Measurements from ENCODE around the gene KLC3. TPM values are rescaled to one million over a fixed set of nuclear protein-coding genes. Genes with fewer than 3 reads are reported as not detected.

KLC3 gene
- polyA plus RNA-seq, 3 donors = 2.1 to 3.0 (median 2.3) TPM

GRCh38 chr19:45347570-45348366 lies 7.2 kb downstream of the KLC3 start:
- DNase-seq = no peak

- DNase-seq = no peak
Observed at GRCh38 chr19:45348367-45349125, 8.0 kb downstream of the KLC3 start.

- no peak for DNase-seq
Observed at GRCh38 chr19:45349126-45349415, 8.5 kb downstream of the KLC3 start.

GRCh38 chr19:45349430-45349941 lies 8.9 kb downstream of the KLC3 start:
- DNase-seq = no peak

- no peak for DNase-seq
Observed at GRCh38 chr19:45350477-45351058, 10.0 kb downstream of the KLC3 start.

GRCh38 chr19:45351401-45351952 lies 10.9 kb downstream of the KLC3 start:
- no peak for DNase-seq

GRCh38 chr19:45352062-45352461 lies 11.5 kb downstream of the KLC3 start:
- no peak for DNase-seq

- no peak for DNase-seq
Observed at GRCh38 chr19:45352471-45352870, 11.9 kb downstream of the KLC3 start.

- DNase-seq = no peak
Observed at GRCh38 chr19:45352914-45353796, 12.6 kb downstream of the KLC3 start.

- DNase-seq = no peak
Observed at GRCh38 chr19:45354241-45354842, 13.8 kb downstream of the KLC3 start.

GRCh38 chr19:45355402-45355801 lies 14.9 kb downstream of the KLC3 start:
- no peak for DNase-seq

GRCh38 chr19:45355910-45356309 lies 15.4 kb downstream of the KLC3 start:
- no peak for DNase-seq

GRCh38 chr19:45356760-45357444 lies 16.4 kb downstream of the KLC3 start:
- no peak for DNase-seq

GRCh38 chr19:45357445-45357783 lies 16.9 kb downstream of the KLC3 start:
- DNase-seq = no peak

- DNase-seq = no peak
Observed at GRCh38 chr19:45358213-45358792, 17.8 kb downstream of the KLC3 start.

GRCh38 chr19:45361608-45362007 lies 21.1 kb downstream of the KLC3 start:
- DNase-seq = no peak

- DNase-seq = no peak
Observed at GRCh38 chr19:45362291-45362690, 21.7 kb downstream of the KLC3 start.

- no peak for DNase-seq
Observed at GRCh38 chr19:45363861-45364459, 23.4 kb downstream of the KLC3 start.

- DNase-seq = no peak
Observed at GRCh38 chr19:45364696-45365095, 24.1 kb downstream of the KLC3 start.

- DNase-seq = no peak
Observed at GRCh38 chr19:45368127-45368526, 27.6 kb downstream of the KLC3 start.
